ENCODE measurements around the gene MYBPC3. TPM values are rescaled to one million over a fixed set of nuclear protein-coding genes. Genes with fewer than 3 reads are reported as not detected.
A peak's percentile ranks its signal among the peaks of the same experiment; 100 is the strongest.

Gene MYBPC3
- total RNA-seq, result not detected

DNA sequence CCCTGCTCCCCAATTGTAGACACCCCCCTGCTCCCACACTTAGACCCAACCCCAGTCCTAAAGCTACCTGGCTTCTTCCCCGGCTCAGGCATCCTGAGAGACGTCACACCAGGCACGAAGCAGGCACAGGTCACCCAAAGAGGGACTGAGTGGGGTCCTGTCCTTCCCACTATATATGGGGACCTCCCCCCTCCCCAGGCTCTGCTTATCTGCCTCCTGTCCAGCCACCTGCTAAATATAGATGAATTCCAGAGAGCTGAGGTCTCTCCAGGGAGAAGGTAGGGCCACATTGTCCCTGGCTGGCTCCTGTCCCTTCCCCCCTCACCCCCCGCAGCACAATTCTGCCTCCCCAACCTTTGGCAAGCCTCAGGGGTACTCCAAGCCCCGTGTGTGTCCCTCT lies at the start of gene MYBPC3:
Gene MYBPC3 (minus strand): TSS at position 147 of the 400 bp plus-strand sequence. CDS start 55 bp downstream, at position 92.
- DNase-seq, result no peak

DNA sequence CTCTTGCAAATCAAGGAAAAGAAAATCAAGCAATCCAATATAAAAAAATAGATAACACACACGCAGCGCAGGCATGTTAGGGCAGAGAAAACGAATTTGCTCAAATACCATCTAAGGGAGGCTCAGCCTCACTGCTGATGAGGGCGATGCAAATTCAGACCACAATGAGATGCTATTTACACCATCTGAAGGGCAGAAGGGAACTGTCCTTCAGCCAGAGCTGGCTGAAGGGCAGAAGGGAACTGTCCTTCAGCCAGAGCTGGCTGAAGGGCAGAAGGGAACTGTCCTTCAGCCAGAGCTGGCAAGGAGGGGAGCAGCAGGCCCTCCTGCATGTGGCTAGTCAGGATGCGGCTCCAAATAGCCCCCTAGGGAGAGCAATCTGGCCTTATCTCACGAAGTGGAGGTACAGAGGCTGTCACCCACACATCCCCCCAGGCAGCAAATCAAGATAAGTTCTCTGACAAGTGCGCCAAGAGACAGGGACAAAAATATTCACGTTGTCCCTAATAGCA lies 48.3 kb upstream of the MYBPC3 start:
- no peak for DNase-seq

DNA sequence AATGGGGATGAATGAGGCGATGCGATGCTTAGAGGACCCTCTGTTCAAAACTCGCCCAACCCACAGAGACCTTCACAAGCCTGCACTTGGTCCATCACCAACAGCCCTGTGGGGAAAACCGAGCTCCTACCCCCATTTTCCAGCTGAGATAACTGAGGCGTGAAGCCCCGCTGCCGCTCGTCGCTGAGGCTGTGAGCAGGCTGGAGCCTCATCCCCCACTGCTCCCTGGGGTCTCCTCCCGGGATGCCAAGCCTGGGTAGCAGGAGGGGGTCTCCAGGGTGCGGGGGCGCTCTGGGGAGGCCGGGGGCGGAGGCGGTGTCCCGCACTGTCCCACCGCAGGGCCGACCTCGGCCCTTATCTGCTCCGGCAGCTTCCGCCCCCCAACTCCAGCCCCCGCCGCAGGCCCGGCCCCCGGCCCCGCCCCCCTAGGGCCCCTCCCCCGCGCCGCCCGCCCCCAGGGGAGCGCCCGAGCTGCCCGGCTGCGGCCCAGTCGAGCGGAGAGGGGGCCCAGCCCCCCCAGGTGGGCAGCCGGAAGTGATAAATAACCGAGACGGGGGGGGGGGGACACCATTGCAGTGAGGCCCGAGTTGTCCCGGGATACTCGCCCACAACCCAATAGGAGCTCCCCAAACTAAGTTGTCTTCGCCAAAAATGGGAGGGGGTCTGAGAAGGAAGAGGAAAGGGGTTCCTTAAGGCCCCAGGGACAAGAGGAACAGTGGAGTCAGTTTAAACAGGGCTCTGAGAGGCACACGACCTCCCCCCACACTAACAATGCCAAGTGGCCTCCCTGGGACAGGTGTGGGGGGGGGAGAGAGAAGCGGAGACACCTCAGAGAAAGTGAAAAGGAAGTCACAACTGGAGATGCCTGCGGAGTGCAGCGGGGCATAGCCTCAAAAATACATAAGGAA lies 47.6 kb upstream of the MYBPC3 start:
- peak; percentile 26 for DNase-seq

DNA sequence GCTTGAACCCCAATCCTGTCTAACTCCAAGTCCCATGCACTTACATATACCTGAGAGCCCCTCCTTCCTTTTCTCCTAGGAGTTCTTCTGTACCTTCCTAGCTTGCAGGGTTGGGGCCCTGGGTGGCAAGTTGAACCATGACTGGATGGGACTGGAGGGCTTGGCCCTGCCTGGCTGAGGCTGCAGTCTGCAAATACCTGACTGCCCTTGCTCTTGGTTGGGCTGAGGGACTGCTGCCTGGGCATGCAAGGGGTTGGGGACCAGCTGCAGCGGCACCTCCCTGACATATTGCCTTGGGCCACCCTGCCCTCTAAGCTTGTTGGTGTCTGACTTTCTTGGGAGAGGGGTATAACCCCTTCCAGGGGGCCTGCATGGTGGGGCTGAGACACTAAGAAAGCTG lies 46.0 kb upstream of the MYBPC3 start:
- no peak for DNase-seq

DNA sequence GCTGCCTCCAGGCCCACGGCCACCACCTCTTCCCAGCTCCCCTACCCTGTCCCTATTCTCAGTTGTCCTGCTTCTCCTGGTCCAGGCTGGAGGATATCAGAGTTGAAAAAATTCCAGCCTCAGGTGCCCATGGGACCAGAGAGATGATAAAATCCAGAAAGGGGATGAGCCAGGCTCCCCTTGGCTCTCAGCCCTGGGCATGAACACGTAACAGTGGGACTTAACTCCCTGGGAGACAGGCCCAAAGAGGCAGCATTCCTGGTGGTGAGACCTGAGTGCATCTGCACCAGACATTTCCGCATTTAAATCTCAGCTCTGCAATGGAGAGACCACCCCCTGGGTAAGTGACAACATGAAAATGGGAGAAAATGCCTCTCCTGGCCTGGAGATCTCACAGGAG lies 45.5 kb upstream of the MYBPC3 start:
- no peak for DNase-seq

DNA sequence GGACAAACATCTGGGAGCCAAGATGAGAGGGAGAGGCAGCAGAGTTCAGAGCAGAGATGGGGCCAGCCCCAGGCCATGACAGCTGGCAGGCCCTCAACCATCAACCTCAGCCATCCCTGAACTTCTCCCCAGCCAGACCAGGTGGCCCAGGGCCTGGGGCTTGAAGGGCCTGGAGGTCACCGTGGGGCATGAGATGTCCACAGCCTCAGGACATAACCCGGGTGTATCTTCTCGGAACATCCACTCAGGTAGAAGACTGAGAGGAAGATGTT lies 43.5 kb upstream of the MYBPC3 start:
- DNase-seq, result no peak

DNA sequence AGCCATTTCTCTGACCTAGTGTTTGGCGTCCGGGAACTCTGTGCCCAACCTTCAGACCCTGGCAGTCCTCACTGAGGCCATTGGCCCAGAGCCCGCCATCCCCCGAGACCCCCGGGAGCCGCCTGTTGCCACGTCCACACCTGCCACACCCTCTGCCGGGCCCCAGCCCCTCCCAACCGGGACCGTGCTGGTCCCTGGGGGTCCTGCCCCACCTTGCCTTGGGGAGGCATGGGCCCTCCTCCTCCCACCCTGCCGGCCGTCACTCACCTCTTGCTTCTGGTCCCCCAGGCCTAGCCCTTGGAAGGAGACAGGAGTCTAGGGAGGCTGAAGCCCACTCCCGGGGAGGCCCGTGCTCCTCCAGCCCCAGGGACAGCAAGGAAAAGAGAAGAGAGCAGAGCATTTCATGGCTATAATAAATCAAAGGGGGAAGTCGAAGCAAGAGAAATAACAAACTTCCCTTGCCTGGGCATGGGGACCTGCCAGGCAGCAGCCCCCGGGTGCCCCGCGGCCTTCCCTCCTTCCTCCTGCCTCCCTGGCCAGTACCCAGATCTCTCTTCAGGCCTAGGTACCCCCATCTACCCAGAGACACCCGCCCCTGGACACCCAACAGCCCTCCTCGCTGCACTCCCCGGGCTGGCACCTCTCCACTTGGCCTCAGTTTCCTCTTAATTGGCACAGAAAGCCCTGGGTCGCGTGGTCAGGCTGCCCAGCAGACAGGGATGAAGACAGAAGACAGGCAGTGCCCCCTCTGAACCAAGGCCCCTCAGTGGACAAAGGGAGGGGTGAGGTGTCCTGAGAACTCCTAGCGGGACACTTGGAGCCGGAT lies 42.9 kb upstream of the MYBPC3 start:
- no peak for DNase-seq

DNA sequence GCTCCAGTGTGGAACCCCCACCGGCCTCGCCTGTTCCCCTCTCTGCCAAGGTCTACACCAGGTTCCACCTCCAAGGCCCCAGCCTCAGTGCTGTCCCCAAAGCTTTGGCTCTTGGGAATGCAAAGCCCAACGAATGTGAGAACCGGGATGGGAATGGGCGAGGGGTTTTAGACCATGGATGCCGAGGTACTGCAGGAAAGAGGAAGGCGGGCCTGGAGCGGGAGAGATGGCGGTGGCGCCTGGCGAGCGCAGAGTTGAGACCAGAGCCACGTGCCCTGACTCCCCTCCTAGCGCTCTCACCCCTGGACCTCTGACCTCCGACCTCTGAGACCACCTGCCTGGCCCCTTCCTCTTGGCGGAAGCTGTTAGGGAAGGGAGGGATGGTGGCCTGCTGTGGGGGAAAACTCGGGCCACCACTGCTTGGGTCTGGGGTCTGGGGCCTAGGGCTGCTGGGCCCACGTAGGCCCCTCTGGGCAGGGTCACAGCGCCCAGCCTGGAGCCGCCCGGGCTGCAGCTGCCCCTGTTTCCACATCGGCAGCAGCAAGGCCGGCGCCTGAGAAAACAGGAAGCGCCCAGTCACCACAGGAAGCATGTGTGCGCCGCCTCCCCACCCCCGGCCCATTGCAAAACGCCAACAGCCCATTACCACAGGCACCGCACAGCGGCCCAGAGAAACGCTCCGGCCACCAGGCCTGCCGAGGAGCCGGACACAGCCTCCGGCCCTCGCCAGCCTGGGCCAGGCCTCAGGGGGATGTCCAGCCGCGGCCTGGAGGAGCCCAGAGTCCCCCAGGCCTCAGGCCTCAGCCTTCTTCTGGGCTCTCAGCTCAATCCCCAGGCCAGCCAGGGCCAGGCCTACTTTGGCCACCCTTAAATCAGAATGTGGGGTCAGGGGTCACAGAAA lies 42.1 kb upstream of the MYBPC3 start:
- peak; percentile 26 for DNase-seq

DNA sequence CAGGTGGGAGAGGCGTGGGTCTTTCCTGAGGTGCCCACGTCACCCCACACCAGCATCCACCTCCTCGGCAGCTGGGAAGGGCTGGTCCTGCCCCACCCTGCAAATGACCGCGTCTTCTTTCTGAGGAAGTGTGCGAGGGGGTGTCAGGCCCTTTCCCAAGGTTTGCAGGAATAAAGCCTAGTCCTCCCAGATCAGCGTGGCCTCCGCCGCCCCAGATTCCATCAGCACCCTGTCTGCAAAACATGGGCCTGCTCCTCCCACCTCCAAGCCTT lies 41.5 kb upstream of the MYBPC3 start:
- DNase-seq, result no peak

DNA sequence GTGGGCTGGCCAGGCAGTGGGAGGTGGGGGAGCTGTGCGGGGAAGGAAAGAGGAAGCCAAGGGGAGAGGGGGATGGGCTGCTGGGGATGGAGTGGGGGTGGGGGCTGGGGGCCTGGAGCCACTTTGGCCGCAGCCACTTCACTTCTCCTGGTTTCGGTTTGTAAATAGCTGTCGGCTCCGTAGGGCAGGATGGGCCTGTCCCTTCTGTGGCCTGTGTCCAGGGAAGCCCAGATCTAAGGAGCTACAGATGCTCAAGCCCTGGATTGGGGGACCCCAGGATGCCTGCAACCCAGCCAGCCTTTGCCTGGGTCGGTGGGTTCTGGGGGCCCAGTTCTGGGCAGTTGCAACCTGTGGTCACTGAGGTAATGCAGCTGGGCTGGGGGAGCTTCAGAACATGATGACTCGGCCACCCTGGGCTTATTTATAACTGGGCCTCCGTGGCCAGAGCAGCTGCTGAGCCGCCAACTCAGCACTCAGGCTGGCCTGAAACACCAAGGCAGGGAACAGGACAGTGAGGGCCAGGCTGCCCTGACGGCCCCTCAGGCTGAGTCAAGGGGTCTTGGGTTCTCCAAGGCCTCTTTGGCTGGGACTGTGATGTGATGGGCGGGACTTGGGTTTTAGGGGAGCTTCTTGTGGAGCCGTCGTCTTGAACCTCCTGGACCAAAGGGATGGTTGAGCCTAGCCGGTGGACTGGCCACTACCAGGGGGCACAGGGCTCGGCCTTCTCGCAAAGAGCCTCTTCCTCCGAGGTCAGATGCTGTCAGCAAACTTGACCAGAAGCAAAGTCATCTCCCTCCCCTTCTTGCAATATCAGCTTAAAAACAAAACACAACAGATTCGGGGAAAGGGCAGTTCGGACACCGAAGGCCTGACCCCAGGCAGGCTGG lies 40.9 kb upstream of the MYBPC3 start:
- DNase-seq, result no peak

DNA sequence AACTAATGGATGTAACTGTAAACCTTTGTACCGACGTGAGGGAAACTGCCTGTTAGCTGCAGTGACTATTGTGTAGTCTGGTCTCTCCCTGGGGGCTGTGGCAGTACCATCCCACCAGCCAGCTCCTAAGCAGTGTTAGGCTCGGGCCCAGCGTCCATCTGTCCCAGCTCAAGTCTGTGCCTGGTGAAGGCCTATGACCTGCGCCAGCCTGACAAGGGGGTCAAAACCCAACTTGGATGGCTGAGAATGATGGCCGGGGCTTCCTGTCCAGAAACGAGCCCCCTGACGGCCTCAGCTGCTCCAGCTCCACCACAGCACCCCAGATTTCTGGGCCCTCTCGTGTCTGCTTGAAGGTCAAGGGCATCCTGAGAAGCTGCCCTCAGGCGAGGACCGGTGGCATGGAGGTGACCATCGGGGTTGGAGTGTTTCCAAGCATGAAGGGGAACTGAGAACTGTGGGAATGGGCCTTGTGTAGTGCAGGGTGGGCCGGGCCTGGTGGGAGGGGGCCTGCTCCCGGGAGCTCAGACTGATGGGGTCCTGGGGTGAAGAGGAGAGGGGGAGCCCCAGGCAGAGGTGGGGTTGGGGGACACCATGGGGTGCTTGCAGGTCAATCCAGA lies 40.2 kb upstream of the MYBPC3 start:
- no peak for DNase-seq

DNA sequence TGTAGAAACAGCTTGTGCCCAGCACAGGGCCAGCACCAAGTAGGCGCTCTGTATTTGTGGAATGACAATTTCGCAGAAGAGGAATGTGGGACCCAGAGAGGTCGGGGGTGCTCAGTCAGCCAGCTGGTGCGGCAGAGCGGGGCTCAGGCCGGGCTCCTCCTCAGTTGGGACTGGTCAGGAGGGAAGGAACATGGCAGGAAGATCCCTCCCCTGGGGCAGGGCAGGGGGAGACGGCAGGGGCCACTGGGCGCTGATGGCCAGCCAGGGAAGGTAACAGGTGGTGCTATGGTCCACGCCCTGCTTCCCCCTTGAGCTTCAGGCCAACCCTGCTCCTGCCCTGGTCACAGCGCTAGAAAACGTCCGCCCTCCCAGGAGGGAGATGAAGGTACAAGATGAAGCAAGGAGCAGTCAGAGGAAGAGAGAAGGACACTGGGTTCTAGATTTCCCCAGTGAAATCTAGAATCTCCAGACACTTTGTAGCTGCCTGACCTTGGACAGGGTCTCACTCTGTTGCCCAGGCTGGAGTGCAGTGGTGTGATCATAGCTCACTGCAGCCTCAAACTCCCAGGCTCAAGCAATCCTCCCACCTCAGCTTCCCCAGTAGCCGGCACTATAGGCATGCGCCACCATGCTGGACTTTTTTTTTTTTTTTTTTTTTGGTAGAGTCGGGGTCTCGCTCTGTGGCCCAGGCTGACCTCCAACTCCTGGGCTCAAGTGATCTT lies 39.4 kb upstream of the MYBPC3 start:
- DNase-seq, result no peak

DNA sequence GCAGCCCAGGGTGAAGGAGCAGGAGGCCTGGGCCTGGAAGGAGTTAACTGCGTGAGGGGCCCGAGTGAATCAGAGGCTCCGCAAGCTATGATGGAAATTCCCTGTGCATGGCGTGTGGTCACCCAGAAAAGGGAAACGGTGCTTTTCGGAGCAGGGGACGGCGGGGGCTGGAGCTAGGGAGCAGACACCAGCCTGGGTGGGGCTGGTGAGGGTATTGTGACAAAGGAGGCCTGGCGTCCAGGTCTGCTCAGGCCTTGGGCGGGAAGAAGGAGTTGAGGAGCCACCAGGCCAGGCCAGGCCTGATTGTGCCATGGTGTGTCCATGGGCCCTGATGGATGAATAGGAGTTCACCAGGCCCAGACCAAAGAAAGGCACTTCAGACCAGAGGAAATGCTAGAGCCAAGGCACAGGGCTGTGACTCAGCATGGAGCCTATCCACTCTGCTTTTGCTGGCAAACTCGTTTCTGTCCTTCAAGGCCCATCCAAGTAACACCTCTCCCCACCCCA lies 38.6 kb upstream of the MYBPC3 start:
- no peak for DNase-seq

DNA sequence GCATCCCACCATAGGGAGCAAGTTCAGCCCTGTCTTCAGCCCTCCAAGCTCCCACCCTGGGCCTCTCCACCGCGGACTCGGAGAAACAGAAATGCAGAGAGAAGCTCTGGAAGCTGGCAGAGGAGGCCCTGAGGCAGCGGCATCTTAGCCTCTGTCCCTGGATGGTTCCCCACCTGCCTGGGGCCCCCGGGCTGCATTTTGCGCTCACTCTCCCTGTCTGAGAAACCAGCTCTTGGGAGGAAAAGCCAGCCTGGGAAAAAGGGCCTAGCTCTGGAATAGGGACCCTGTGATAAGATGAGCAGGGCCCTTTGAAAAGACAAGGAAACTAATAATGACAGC lies 37.9 kb upstream of the MYBPC3 start:
- DNase-seq, result no peak

DNA sequence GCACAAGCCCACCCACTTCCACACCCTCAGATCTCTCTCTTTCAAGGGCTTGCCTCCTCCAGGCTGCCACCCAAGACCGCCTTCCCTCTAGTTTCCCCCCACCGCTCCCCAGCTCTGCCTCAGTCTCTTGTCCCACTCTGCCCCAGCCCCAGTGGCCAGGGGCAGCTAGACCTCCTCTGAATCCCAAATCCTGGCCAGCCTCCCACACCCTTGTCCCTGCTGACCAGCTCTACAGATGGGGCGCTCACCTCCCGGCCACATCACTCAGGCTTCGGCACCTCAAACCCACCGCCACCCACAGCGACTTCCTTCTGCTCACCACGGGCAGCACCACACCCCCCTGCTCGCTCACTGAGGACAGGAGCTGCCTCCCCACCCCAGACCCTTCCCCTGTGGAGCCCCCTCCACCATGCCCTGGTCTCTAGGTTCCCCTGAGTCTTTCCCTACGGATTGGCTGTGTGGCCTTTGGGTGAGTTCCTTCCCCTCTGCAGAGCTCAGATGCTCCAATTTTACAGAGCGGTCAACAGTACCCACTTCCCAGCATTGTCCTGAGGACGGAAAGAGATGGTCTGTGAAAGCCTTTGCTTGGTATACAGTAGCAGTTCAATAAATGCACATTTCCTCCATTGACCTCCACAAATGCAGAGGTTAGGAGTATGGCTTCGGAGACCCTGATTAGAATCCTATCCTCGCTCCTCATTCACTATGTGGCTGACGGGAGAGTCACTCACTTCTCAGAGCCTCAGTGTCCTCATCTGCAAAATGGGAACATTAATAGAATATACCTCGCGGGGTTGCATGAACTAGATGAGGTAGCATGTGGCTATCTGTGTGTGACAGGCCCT lies 37.3 kb upstream of the MYBPC3 start:
- DNase-seq, result no peak

DNA sequence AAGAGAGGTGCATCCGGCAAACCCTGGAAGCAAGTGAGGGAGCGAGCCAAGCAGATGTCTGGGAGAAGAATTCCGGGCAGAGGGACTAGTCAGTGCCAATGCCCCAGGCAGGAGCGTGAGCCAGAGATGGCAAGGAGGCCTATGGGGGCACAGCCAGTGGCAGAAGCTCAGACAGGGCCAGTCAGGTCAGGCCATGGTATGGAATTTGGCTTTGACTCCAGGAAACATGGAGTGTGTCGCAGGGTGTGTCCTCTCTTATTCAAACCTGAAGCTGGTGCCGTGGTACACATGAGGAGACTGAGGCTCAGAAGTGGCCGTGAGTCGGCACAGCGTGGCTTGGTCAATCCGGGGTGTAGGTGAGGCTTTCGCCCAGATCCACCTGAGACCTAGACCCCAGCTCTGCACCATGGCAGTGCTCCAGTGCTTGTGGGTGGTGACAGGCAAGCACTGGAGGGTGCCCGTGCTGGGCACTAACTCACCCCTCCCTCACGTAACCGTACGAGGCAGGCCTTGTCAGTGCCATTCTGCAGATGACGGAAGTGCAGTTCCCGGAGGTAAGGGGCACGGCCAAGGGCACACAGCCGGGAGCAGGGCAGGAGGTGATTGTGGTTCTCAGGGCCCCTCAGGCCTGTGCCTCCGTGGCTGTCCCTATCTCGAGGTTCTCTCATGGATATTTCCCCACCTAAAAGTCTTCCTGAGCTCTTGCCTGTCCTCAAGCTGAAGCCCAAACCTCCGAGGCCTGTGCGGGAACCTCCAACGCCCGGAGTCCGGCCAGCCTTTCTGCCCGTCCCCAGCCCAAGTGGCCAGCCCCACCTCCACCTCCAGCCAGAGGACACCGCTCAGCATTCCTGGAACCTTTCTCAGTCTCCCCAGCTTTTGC lies 36.4 kb upstream of the MYBPC3 start:
- DNase-seq, result no peak

DNA sequence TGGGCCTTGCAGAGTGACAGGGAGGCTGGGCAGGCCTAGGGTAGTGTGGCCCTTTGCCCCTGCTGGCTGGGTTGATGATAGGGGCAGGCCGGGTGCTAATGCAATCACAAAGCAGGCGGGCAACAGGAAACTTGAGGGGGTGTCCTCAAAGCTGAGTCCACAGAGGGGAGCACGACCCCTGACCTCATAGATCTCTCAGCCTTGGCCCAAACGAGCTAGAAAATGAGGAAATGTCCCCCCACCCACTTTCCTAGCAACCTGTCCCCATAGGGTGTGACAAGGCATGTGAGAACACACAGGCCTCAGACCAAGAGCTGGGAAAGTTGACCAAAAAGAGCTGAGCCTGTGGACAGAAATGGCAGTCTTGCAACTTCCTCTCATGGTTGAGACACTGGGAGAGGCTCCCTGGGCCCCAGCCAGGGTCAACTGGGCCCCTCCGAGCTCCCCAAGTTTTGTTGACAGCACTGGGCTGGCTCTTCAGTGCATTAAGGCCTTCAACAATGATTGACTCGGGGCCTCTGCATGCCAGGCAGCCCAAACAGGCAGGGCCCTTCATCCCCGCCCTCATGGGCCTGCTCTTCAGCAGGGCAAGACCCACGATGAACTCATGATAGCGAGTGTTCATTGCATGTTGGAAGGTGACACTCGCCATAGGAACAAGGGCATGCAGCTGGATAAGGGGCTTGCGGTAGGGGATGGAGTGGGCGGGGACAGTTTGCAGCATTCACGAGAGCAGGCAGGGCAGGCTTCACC lies 35.6 kb upstream of the MYBPC3 start:
- no peak for DNase-seq

DNA sequence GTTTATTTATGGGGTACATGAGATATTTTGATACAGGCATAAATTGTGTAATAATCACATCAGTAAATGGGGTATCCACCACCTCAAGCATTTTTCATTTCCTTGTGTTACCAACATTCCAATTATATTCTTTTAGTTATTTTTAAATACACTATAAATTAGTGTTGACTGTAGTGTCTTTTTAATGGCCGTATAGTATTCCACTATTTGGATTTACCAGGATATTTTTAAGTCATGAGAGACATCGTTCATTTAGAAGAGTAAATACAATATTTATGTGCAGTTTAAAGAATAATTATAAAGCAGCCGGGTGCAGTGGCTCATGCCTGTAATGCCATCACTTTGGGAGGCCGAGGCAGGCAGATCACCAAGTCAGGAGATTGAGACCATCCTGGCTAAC lies 32.0 kb upstream of the MYBPC3 start:
- DNase-seq, result no peak

All from effector CD4-positive, alpha-beta T cell (primary cell).